ENCODE measurements around the gene ELFN2.

The ELFN2 gene

GRCh38 chr22:37413546-37413945 lies 13.7 kb downstream of the ELFN2 start:
- H3K27ac ChIP-seq, result no peak overlapping the region
- no peak for TF ChIP-seq CTCF (conservative IDR thresholded peaks at IDR 0.05)

- H3K27ac ChIP-seq, result no peak overlapping the region
- no peak for TF ChIP-seq CTCF (conservative IDR thresholded peaks at IDR 0.05)
These were observed 14.6 kb downstream of the ELFN2 start for GRCh38 chr22:37412495-37413250.

GRCh38 chr22:37411655-37412054 lies 15.6 kb downstream of the ELFN2 start:
- no peak for TF ChIP-seq CTCF (conservative IDR thresholded peaks at IDR 0.05)
- no peak overlapping the region for H3K27ac ChIP-seq

GRCh38 chr22:37410174-37411055 lies 16.9 kb downstream of the ELFN2 start:
- no peak for TF ChIP-seq CTCF (conservative IDR thresholded peaks at IDR 0.05)
- H3K27ac ChIP-seq, result no peak overlapping the region

GRCh38 chr22:37409459-37410050 lies 17.7 kb downstream of the ELFN2 start:
- no peak overlapping the region for H3K27ac ChIP-seq
- no peak for TF ChIP-seq CTCF (conservative IDR thresholded peaks at IDR 0.05)

- TF ChIP-seq CTCF (conservative IDR thresholded peaks at IDR 0.05), result no peak
- H3K27ac ChIP-seq, result no peak overlapping the region
These were observed 18.2 kb downstream of the ELFN2 start for GRCh38 chr22:37409031-37409430.

- no peak for TF ChIP-seq CTCF (conservative IDR thresholded peaks at IDR 0.05)
- no peak overlapping the region for H3K27ac ChIP-seq
These were observed 19.4 kb downstream of the ELFN2 start for GRCh38 chr22:37407856-37408255.
